Activated CD8-positive, alpha-beta memory T cell treated with anti-CD3 and anti-CD28 coated beads, Interleukin-2, amount 50 U/mL, for 4 hours (primary cell): ENCODE results near the gene ACVR1B.

Source experiments
- DNase-seq: peaks from one replicate; pipeline ENCODE4 v3.0.0-alpha.2; 2020

Gene ACVR1B

GRCh38 chr12:52026263-52026662, 74.8 kb downstream of the ACVR1B start:
- DNase-seq = no peak

DNA sequence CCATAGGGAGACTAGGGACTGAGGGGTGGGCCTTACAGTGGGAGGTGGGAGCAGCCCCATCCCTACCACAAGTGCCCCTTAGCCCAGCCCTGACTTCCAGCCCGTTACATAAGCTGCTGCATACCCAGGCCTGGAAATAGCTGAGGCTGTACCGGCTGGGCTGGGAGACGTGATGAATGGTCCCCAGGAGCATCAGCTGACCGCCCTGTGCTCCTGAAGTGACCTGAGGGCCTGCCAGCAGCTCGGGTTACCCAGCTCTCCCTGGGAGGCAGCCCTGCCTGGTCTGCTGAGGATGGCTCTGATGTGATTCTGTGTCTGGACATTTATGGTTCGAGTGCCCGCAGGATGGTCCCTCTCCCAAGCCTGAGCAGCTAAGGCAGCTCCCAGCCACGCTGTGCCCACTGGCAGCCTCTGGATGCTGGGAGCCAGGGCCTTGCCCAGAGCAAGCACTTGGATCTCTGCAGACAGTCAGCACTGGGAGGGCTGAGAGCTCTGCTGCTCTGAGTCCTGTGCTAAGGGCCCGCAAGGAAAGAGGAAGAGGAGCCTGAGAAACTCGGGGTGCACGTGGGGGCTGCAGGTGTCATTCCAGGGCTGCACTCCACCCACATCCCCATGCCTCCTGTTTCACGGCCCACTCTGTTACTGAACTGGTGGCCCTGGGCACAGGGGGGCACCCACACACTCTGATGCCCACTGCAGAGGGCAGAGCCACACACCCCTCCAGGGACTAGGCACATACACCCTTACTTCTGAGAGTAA, 75.8 kb downstream of the ACVR1B start:
- DNase-seq = no peak

- no peak for DNase-seq
Measured at GRCh38 chr12:52029685-52030084, 78.2 kb downstream of the ACVR1B start.

DNA sequence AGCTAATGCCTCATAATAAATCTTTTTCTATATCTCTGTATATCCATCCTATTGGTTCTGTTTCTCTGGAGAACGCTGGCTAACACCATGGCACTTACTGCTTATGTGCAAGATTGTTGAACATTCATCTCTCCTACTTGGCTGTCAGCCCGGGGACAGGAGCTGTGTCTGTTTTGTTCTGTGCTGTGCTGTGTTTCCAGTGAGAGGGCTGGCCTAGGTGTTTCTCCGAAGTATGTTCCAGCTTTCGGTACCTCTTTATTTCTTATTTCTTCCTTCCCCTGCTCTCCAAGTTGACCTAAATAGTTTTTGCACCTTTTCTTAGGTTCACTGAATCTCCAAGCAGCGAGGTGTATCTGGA, 80.9 kb downstream of the ACVR1B start:
- no peak for DNase-seq

DNA sequence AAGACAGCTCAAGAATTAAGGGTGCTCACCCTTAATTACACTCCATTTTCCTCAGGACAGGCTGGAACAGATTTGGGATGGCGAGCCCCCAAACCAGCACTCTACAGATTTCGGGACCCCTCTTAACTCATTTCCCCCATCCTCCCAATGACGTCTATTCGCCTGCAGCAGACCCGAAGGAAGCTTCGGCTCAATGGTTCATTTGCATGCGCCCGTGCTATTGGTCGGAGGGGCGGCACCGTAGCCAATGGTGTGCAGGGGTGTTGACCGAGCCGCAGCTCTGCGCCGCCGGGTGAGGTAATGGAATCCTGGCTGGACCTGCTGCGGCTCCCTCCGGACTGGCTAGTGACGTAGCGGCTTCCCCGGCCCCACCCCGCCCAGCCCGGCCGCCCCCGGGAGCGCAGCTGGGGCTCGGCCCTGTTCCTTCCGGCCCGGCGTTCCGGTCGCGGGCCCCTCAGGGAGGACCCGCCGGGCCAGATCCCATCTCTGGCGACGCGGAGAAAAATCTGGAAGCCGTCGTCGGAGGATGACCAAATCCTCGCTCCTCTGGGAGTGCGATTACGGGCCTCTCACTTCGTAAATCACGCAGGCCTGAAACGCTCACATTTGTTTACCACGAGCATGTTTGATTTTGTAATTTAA, 81.4 kb downstream of the ACVR1B start:
- DNase-seq = peak; percentile 84

DNA sequence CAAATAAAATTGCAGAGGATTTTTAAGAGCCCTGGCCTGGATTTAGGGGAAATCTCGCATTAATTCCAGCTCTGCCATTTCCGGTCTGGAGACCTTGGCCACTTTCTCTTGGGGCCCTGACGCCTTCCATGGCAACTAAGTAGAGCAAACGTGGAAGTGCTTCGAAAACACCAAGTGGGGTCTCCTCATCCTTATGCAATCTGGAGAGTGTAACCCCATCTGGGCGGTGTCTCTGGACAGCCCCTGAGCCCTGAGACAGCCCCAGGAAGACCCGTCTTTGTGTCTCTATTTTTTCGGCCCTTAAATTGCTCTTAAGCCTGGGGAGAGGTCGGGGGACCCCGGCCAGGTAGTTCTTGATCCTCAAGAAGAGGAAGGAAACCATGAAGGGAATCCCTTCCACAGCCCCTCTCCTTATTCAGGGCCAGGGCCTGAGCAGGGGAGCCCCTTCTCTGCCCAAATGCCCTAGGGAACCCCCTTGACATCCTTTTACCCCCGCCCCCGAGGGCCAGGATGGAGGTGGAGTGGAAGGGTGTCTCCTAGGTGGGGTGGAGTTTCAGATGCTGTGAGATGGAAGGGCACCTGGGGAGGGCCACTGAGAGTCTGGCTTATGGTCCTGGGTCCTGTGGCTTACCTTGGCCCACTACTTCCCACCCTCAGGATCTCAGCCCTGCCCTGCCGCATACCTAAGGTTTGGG, 82.1 kb downstream of the ACVR1B start:
- no peak for DNase-seq

DNA sequence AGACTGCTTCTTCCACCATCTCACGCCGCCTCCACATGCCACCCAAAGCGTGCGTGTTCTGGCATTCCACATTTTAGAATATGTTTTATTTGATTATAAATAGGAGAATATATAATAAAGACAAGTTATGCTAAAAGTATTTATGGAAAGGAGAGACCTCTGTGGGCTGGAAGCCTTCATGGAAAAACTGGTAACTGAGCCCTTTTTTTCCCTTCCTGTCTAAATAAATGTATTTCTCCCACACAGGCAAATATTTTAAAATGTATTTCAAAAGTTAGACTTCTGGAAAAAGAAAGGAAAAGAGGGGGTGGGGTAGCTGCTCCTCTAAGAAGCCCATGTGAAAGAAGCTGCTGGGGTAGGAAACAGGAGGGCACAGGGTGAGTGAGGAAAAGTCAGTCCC, 83.7 kb downstream of the ACVR1B start:
- DNase-seq = no peak

GRCh38 chr12:52035926-52036325, 84.4 kb downstream of the ACVR1B start:
- no peak for DNase-seq

GRCh38 chr12:52036587-52037171, 85.2 kb downstream of the ACVR1B start:
- peak; percentile 91 for DNase-seq

DNA sequence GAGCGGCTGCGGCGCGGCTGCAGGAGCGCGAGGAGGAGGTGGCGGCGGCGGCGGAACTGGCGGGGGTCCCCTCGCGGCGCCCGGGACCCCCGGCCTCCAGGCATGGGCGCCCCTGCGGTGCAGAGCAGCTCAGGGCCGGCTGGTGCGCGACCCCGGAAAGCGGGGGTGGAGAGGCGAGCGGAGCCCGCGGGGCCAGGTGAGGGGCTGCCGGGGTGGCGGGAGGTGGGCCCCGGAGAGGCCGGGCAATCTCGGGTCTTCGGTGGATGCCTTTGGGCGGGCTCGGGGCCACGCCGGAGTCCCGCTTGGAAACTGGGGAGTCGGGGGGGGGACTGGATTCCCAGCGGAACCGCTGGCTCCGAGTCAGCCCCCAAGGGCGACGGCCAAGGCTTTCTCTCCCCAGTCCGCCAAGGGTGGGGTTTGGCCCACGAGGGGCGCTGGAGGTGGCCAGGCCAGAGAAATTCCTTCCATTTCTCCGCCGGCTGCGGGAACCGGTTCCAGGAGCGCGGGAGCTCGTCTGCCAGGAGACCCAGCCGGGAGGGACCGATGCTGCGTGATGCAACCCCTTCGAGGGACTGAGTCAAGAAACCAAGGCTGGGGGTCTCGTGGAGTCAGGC, 85.9 kb downstream of the ACVR1B start:
- DNase-seq = no peak

GRCh38 chr12:52038447-52038846, 86.9 kb downstream of the ACVR1B start:
- no peak for DNase-seq

DNA sequence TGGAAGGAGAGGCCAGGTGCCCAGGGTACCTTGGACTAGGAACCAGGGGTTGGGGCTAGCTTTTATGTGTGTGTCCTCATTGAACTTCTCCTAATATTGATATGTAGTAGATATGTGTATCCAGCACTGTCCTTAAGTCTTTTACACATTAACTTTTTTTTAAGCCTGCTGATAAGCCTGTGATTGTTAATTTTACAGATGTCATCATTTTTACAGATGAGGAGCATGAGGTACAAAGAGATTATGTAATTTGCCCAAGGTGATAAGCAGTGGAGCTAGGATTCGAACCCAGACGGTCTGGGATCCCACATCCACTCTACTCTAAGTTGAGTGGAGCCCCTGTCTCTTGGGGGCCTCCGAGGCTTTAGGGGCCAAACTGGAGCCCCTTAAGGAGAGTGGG, 89.5 kb downstream of the ACVR1B start:
- DNase-seq = no peak

GRCh38 chr12:52041695-52042123, 90.2 kb downstream of the ACVR1B start:
- peak; percentile 59 for DNase-seq

DNA sequence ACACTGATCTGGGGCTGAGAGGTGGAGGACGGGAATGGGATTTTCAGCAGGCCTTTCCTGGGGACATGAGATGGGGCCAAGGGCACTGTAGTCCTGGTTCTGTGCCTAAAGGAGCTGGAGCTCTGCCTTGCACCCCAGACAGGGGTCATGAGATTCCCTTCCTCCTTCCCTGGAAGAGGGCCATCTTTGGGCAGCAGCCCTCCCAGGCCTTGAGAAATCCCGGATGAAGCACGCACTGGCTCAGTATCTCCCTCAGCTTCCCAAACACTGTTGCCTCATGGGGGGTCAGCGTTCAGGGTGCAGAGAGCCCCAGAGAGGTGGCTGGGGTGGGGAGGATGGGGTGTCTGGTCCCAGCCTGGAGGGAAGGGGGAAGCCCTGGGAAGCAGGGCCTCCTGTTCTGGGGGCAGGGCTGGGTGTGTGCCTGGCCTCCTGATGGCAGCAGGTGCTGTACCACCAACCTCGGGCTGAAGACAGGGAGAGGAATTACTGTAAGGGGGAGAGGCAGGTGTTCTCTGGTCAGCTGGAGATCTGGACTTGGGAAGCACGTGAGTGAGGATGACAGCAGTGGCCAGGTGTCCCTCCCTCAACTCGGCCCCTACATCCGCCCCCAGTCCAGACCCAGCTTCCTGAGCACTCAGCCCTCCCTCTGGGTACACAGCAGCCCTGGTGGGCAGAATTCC, 91.3 kb downstream of the ACVR1B start:
- DNase-seq = no peak

DNA sequence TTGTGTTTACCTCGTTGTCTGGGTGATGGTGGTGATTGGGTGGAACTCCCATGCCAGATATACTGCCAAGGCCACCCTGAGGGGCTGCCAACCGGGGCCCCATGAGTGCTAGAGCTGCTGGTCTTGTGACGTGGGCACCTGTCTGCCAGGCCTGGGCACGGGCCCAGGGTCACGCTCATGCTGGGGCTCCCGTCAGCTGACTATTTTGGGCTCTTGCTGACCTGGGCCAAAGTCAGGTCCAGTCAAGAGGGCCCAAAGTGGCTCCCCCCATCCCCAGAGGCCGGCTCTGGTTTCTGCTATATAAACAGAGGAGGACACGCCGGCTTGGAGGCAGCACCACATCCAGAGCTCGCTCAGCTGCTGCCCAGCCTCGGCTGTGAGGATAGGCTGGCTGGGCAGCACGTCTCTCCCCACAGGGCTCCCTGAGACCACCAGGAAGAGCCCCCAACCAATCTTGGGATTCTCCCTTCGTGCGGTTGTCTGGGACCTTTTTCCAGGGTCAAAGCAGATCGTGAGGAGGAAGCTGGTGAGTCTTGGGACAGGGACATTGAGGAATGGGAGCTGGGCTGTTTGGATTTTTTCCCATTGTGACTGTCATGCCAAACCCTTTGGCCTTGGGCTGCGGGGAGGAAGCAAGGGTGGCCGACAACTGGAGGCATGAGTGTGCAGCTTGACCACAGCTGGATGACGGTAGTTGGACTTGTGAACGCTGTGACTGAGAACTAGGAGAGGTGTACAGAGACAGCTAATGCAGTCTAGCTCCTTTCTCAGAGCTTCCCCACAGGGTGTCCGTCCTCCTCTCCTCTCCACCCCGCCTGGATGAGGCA, 92.1 kb downstream of the ACVR1B start:
- no peak for DNase-seq

DNA sequence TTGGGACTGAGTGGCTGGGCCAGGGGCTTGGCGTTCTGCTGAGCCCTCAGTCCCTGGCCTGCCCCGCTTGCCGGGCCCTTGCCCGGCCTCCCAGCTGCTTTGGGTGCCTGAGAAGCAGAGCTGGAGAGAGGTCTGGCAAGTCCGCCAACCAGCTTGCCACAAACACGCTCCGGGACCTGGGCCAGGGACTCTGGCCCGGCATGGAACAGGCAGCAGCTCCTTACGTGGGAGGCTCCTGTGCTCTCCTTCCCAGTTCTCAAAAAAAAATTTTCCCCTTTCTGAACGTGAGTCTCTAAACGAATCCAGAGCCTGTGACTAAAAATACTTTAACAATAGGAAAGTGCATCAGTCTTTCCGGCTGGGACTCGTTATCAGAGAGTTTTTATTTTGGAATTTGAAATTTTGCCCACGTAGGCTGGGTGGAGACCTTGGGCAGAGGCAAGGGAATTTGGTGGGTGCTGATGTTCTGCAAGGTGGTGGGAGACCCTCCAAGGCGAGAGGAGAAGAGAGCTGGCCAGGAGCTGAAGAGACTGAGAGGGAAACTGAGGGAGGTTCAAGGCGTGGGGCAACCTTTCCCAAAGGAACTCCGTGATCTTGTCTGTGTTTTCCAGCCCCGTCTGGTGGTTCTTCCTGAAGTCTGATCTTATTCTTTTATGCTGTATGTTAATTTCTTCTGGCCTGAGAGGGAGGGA, 92.9 kb downstream of the ACVR1B start:
- no peak for DNase-seq

DNA sequence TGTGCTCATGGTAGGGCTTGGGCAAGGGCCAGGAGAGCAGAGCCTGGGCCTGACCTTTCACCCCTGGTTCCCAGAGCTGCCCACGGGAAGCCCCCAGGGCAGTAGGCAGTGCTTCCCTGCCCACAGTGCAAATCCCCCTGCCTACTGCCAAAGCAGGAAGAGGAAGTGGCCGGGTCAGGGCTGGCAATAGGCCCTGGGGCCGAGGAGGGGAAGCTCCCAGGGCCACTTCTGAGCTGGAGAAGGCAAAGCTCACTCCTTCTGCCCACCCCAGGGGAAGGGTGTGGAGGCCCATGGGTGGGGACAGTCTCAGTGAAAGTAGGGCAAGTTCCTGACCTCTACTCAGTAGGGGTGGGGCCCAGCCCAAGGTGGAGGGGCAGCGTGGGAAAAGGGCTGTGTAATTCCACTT, 94.3 kb downstream of the ACVR1B start:
- DNase-seq = no peak
